Astrocyte of the spinal cord (primary cell): ENCODE data around the gene LBP.

Source experiments
- DNase-seq: peaks from one replicate; pipeline ENCODE4 v3.0.0; 2011; ENCODE audit warnings: low read depth, low spot score
- H3K4me3 ChIP-seq: 2 replicates; pipeline ENCODE4 v1.5.1; 2011; ENCODE audit warnings: low read depth, mild to moderate bottlenecking, low read length, moderate library complexity
- in situ Hi-C: cut with HindIII; loops from 2 replicates; pipeline ENCODE4 v1.10.0; 2017; ENCODE audit warnings: low sequenced_read_pairs
- TF ChIP-seq, protein P1 (sequence below): IDR thresholded peaks from 2 replicates; pipeline ENCODE4 v1.5.1; 2012; ENCODE audit warnings: low read depth, mild to moderate bottlenecking, low read length, inconsistent platforms

The LBP gene

DNA sequence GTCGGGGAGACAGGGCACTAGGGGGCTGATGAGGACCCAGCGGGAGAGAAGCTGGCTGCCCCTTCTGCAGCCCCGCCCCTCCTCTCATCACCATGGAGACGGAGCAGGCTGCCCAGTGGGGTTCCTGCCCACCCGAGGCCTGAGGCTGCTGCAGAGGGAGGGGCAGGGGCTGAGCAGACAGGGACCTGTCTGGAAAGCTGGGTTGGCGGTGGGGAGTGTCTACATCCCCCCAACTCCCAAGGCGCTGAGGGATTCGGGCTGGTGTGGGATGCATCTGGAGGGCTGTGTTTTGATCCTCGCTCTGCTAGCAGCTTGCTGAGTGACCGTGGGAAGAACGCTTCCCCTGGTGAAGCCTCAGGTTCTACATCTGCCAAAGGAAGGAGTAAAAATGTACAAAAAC, 43.5 kb upstream of the LBP start:
- in situ Hi-C loops = no loop called here
- TF ChIP-seq, protein P1, sequence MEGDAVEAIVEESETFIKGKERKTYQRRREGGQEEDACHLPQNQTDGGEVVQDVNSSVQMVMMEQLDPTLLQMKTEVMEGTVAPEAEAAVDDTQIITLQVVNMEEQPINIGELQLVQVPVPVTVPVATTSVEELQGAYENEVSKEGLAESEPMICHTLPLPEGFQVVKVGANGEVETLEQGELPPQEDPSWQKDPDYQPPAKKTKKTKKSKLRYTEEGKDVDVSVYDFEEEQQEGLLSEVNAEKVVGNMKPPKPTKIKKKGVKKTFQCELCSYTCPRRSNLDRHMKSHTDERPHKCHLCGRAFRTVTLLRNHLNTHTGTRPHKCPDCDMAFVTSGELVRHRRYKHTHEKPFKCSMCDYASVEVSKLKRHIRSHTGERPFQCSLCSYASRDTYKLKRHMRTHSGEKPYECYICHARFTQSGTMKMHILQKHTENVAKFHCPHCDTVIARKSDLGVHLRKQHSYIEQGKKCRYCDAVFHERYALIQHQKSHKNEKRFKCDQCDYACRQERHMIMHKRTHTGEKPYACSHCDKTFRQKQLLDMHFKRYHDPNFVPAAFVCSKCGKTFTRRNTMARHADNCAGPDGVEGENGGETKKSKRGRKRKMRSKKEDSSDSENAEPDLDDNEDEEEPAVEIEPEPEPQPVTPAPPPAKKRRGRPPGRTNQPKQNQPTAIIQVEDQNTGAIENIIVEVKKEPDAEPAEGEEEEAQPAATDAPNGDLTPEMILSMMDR = no peak

DNA sequence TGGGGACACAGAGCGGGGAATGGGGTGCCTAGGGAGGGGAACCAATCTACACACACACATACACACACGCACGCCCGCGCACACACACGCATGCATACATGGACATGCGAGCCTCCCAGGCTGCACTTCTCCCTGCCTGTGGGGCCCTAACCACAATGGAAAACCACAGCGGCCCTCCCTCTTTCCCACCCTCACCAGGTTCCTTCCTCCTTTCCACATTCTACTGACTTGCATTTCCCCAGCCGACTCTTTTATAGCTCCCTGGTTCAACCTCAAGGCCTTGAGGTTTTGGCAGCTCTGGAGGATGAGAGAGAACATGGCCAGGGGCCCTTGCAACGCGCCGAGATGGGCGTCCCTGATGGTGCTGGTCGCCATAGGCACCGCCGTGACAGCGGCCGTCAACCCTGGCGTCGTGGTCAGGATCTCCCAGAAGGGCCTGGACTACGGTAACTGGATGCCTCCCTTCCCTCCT, 42.3 kb upstream of the LBP start, which contains the start of gene BPI:
BPI (plus strand) TSS at position 249 of the 472 bp plus-strand sequence; CDS start at position 317, 68 bp downstream.
- TF ChIP-seq, protein P1 = no peak
- H3K4me3 ChIP-seq = no peak within 1 kb of the TSS
- DNase-seq = peak; percentile 64
- in situ Hi-C loops = no loop called here

More for the DNA sequence above, 43.5 kb upstream of the LBP start:
- peak; percentile 19 for DNase-seq
- H3K4me3 ChIP-seq = no peak overlapping the region

DNA sequence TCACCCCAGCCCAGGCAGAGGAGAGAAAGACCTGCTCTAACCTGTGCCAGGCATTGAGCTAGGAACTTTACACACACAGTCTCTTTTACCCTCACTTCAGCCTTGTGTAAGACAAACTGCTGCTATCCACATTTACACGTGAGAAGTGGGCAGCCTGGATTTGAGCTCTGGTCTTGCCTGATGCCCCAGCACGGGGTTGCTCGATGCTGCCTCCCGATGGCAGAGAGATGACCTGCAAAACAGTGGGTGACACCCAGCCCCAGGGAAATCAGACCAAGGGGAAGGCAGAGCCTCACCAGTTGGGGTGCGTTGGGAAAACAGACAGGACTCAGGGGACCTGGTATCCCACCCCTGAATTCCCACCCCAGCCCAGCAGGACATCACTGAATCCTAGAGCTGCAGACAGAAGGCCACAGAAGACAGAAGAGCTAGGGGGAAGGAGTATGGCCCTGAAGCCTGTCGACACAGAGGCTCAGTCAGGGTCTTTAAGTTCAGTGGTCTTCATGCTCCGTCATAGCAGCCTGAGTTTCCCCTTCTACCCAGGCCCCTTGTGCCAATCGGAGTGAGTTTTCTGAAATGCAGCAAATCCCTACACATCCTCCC, 41.3 kb upstream of the LBP start:
- H3K4me3 ChIP-seq = no peak overlapping the region
- TF ChIP-seq, protein P1 = peak; percentile 59
- DNase-seq = peak; percentile 12
- in situ Hi-C loops = no loop called here

DNA sequence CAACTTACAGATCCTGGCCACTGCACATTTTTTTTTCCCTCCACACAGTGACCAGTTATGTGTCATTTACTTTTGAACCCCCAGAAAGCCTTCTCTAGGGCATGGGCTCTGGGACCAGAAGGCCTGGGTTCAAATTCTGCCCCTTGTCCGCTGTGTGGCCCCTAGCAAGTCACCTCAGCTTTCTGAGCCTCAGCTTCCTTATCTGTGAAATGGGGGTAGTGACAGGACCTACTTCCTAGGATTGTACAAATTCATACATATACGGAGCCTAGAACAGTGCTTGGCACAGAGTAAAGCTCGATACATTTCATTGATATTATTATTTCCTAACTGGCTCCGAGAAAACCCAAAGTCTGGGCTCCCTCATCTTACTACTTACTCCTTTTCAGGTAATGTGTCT, 40.7 kb upstream of the LBP start:
- no peak for DNase-seq
- H3K4me3 ChIP-seq = no peak overlapping the region
- TF ChIP-seq, protein P1 = no peak
- in situ Hi-C loops = no loop called here

DNA sequence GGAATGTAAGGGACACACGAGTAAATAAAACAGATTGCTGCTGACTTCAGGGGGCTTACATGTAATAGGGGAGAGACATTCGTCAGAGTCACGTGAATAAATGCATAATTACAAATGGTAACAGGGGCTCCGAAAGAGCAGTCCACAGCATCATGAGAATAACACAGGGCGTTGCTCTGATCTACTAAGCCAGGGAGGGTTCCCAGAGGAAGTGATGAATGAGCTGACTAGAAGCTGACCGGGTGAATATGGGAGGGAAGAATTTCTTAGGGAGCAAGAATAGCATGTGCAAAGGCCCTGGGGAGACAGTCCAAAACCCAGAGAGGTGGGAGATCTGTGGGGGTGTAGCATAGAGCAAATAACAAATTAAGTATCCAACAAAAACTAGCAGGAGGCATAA, 39.9 kb upstream of the LBP start:
- no peak for DNase-seq
- no peak overlapping the region for H3K4me3 ChIP-seq
- TF ChIP-seq, protein P1 = no peak
- in situ Hi-C loops = no loop called here

DNA sequence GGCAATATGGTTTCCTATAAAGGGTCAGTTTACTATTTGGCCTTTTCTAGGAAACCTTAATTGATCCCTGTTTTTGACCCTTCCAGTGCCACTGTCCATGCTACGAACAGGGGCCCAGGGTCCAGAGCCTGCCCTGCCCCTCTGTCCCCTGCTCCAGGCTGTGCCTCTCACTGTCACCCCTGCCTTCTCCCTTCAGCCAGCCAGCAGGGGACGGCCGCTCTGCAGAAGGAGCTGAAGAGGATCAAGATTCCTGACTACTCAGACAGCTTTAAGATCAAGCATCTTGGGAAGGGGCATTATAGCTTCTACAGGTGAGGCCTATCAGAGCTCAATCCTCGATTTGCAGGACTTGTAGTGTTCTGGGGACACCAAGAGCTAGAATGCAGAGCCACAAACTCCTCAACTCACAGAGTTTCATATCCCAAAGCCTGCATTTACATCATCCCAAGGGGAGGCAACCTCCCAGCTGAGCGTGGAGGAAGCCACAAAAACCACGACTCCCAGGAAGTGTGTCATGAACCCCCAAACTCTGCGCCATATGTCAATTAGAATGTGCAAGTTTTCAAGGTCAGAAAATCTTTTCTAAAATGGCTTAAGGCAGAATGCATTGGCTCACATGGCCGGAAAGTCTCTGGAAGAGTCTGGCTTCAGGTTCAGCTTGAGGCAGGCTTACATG, 38.8 kb upstream of the LBP start:
- in situ Hi-C loops = no loop called here
- TF ChIP-seq, protein P1 = no peak
- H3K4me3 ChIP-seq = no peak overlapping the region
- peak; percentile 61 for DNase-seq
